ENCODE results near the gene CACUL1.

- TF ChIP-seq CTCF (conservative IDR thresholded peaks at IDR 0.05) (no peak), EZH2 (IDR thresholded peaks at IDR 0.05; ENCODE audit: low read depth) (no peak)
Observed at GRCh38 chr10:118629211-118629610, 125.6 kb downstream of the CACUL1 start.

All from PC-9 (cell line).